ENCODE results near the gene TAF11L12.
"Not testable (repeated sequence)": the region's sequence is repeated elsewhere in the genome, so short reads cannot be mapped to it uniquely, and the experiment has no call there.

Gene TAF11L12

GRCh38 chr5:17610092-17610491 is at the start of gene TAF11L12:
TSS of gene TAF11L12 (plus strand) at chr5:17610392.
- DNase-seq (ENCODE audit: low spot score) = not testable (repeated sequence)

GRCh38 chr5:17585658-17586057 is 24.5 kb upstream of the TAF11L12 start, which contains the start of gene TAF11L7:
TSS of gene TAF11L7 (minus strand) at chr5:17585758.
- not testable (repeated sequence) for DNase-seq (ENCODE audit: low spot score)

GRCh38 chr5:17590860-17591259 is 19.3 kb upstream of the TAF11L12 start, which contains the start of gene TAF11L8:
TSS of gene TAF11L8 (minus strand) at chr5:17590960.
- DNase-seq (ENCODE audit: low spot score) = not testable (repeated sequence)

- not testable (repeated sequence) for DNase-seq (ENCODE audit: low spot score)
Observed at GRCh38 chr5:17594255-17594654, 15.9 kb upstream of the TAF11L12 start, which contains the start of gene TAF11L9. TSS of gene TAF11L9 (minus strand) at chr5:17594394.

- DNase-seq (ENCODE audit: low spot score) = not testable (repeated sequence)
Observed at GRCh38 chr5:17597728-17598127, 12.5 kb upstream of the TAF11L12 start, which contains the start of gene TAF11L10. TSS of gene TAF11L10 (minus strand) at chr5:17597828.

- DNase-seq (ENCODE audit: low spot score) = not testable (repeated sequence)
Observed at GRCh38 chr5:17603880-17604279, 6.3 kb upstream of the TAF11L12 start, which contains the start of gene TAF11L11. TSS of gene TAF11L11 (plus strand) at chr5:17604183.

GRCh38 chr5:17604951-17605350 is 5.2 kb upstream of the TAF11L12 start:
- no peak for DNase-seq (ENCODE audit: low spot score)

- not testable (repeated sequence) for DNase-seq (ENCODE audit: low spot score)
Observed at GRCh38 chr5:17607461-17607860, 2.7 kb upstream of the TAF11L12 start.

- DNase-seq (ENCODE audit: low spot score) = no peak
Observed at GRCh38 chr5:17614872-17615605, 4.8 kb downstream of the TAF11L12 start.

- no peak for DNase-seq (ENCODE audit: low spot score)
Observed at GRCh38 chr5:17619354-17619753, 9.2 kb downstream of the TAF11L12 start.

- DNase-seq (ENCODE audit: low spot score) = no peak
Observed at GRCh38 chr5:17620627-17621026, 10.4 kb downstream of the TAF11L12 start.

- no peak for DNase-seq (ENCODE audit: low spot score)
Observed at GRCh38 chr5:17625686-17626085, 15.5 kb downstream of the TAF11L12 start.

- not testable (repeated sequence) for DNase-seq (ENCODE audit: low spot score)
Observed at GRCh38 chr5:17631788-17632187, 21.6 kb downstream of the TAF11L12 start, which contains the start of gene TAF11L13. TSS of gene TAF11L13 (plus strand) at chr5:17632088.

GRCh38 chr5:17634160-17634559 is 24.0 kb downstream of the TAF11L12 start, which contains the start of gene TAF11L14:
TSS of gene TAF11L14 (plus strand) at chr5:17634460.
- DNase-seq (ENCODE audit: low spot score) = no peak

GRCh38 chr5:17649232-17649631 is 39.0 kb downstream of the TAF11L12 start:
- not testable (repeated sequence) for DNase-seq (ENCODE audit: low spot score)

- not testable (repeated sequence) for DNase-seq (ENCODE audit: low spot score)
Observed at GRCh38 chr5:17655201-17655759, 45.1 kb downstream of the TAF11L12 start.

- no peak for DNase-seq (ENCODE audit: low spot score)
Observed at GRCh38 chr5:17655921-17656320, 45.7 kb downstream of the TAF11L12 start.

Data from hematopoietic multipotent progenitor cell treated with erythropoietin and hydrocortisone succinate and interleukin-3 and kit ligand, for 17 days (in vitro differentiated cells).